H4 (cell line): Measurements from ENCODE around the gene KCNQ1. TPM values are rescaled to one million over a fixed set of nuclear protein-coding genes. Genes with fewer than 3 reads are reported as not detected.

Experiments
- DNase-seq: peaks from one replicate; pipeline ENCODE4 v3.0.0-alpha.2; 2015; ENCODE audit warnings: low spot score
- total RNA-seq: library from RNA; depleted of rRNA; stranded (reverse); fragments of >200 nt; shearing (Covaris generic); gene quantifications from 2 replicates; pipeline ENCODE4 v1.2.3, GENCODE V29; 2014

Gene KCNQ1
- total RNA-seq, 1 experiment from 2014 or later, result 0.04 TPM

- no peak for DNase-seq
These were observed 120.8 kb downstream of the KCNQ1 start for GRCh38 chr11:2565447-2566222.

GRCh38 chr11:2566223-2567025 lies 121.6 kb downstream of the KCNQ1 start:
- DNase-seq, result no peak

- no peak for DNase-seq
These were observed 122.3 kb downstream of the KCNQ1 start for GRCh38 chr11:2567026-2567671.

GRCh38 chr11:2569321-2569721 lies 124.5 kb downstream of the KCNQ1 start:
- no peak for DNase-seq

- DNase-seq, result no peak
These were observed 125.0 kb downstream of the KCNQ1 start for GRCh38 chr11:2569731-2570210.

GRCh38 chr11:2570211-2570811 lies 125.5 kb downstream of the KCNQ1 start:
- DNase-seq, result no peak

- DNase-seq, result no peak
These were observed 126.2 kb downstream of the KCNQ1 start for GRCh38 chr11:2570841-2571597.

- no peak for DNase-seq
These were observed 126.9 kb downstream of the KCNQ1 start for GRCh38 chr11:2571598-2572281.

- no peak for DNase-seq
These were observed 127.9 kb downstream of the KCNQ1 start for GRCh38 chr11:2572491-2573239.

- DNase-seq, result no peak
These were observed 128.6 kb downstream of the KCNQ1 start for GRCh38 chr11:2573240-2574042.

GRCh38 chr11:2574043-2574552 lies 129.3 kb downstream of the KCNQ1 start:
- no peak for DNase-seq

GRCh38 chr11:2574553-2575535 lies 130.0 kb downstream of the KCNQ1 start:
- no peak for DNase-seq

GRCh38 chr11:2575591-2576051 lies 130.8 kb downstream of the KCNQ1 start:
- no peak for DNase-seq

GRCh38 chr11:2576111-2576510 lies 131.3 kb downstream of the KCNQ1 start:
- DNase-seq, result no peak

GRCh38 chr11:2576549-2576948 lies 131.7 kb downstream of the KCNQ1 start:
- no peak for DNase-seq

GRCh38 chr11:2577031-2577990 lies 132.5 kb downstream of the KCNQ1 start:
- DNase-seq, result no peak
